Left ventricle myocardium superior (tissue), 1 donor: ENCODE results near the gene MTM1. TPM values are rescaled to one million over a fixed set of nuclear protein-coding genes. Genes with fewer than 3 reads are reported as not detected.

ENCODE experiments used
- ATAC-seq: fragments of 200-7000 bp; cut with Tn5 transposase; one replicate; pipeline ENCODE4 v1.9.1; 2020; ENCODE audit warnings: mild to moderate bottlenecking, moderate library complexity
- DNase-seq: peaks from one replicate; pipeline ENCODE4 v3.0.0-alpha.2; 2020
- intact Hi-C: fragments of 100-400 bp; cut with micrococcal nuclease; formaldehyde crosslinking; loops from one replicate; pipeline ENCODE4 v1.11.0; 2022
- long read RNA-seq: library from polyadenylated mRNA; unstranded; transcript quantifications from one replicate; pipeline ENCODE4 v2.0.0, GENCODE V29; 2021
- total RNA-seq: library from RNA; stranded (reverse); fragmentation: NEBNext Ultra II Directional; extraction: Animal tissue kit (Norgen Biotek cat#: 25700); gene quantifications from one replicate; pipeline ENCODE4 v1.2.1, GENCODE V29; 2021
- donor health status: DM: no; HTN: yes; CAD: no; lungs with severe emphysema.

The MTM1 gene
- 14.6 TPM for total RNA-seq
- long read RNA-seq, transcript MTM1-203 (15 exons, 3,593 nt) = major isoform, 15 of 24 reads
- long read RNA-seq, partial matches to known transcripts = 4 of 24 reads
- long read RNA-seq, other reads (novel, unspliced or antisense) = 5 of 24 reads

DNA sequence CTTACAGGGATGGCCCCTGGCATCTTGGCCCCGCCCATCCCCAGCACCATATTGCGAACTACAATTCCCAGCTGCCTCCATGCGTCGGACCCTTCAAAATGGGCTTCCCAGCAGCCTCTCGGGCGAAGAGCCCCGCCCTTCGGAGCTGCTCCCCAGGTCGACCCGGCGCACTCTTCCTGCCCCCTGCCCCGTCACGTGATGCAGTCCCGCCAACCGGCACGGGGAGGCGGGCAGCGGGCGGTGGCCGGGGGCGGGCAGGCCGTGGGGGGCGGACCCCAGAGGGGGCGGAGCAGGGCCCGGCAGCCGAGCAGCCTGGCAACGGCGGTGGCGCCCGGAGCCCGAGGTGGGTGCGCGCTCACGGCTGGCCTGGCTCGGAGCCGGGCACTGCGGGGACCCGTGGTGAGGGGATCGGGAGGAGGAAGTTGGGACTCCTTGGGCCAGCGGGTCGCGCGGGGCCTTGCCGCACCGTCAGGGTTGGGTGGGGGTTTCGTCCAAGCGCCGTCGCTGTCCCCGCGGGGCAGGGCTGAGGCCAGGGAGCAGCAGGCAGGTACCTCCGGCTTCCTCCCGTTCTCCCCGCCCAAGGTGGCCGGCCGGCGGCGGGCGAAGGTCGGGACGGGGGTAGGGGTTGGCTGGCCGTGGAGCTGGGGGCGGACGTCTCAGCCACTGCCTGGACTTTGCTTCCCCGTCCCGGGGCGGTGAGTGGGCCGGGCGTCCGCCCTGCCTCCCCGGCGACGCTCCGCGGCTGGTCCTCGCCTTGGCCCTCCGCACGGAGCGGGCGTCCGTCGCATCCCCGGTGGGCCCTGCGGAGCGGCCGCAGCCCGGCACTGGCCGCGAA is at the start of gene MTM1:
Gene MTM1 (plus strand): TSS at position 302 of the 835 bp plus-strand sequence. CDS start 23,994 bp downstream, outside the sequence.
- ATAC-seq (peak; percentile 98), DNase-seq (peak; percentile 96)
- intact Hi-C loops = no loop called here

DNA sequence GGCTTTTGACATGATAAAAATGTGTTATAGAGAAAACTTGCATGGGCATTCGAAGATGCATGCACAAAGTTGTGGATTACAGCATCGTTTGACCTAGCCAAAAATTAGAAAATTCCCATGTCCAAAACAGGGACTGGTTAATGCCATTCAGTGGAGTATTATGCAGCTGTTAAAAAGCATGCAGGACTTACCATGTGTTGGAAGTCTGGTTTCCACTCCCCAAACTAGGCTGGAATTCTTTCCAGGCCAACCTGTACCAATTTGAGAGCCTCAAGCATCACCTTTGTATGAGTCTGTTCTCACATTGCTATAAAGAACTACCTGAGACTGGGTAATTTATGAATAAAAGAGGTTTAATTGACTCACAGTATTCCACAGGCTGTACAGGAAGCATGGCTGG is 45.9 kb upstream of the MTM1 start:
- intact Hi-C loops = no loop called here
- DNase-seq = no peak
- no peak for ATAC-seq

DNA sequence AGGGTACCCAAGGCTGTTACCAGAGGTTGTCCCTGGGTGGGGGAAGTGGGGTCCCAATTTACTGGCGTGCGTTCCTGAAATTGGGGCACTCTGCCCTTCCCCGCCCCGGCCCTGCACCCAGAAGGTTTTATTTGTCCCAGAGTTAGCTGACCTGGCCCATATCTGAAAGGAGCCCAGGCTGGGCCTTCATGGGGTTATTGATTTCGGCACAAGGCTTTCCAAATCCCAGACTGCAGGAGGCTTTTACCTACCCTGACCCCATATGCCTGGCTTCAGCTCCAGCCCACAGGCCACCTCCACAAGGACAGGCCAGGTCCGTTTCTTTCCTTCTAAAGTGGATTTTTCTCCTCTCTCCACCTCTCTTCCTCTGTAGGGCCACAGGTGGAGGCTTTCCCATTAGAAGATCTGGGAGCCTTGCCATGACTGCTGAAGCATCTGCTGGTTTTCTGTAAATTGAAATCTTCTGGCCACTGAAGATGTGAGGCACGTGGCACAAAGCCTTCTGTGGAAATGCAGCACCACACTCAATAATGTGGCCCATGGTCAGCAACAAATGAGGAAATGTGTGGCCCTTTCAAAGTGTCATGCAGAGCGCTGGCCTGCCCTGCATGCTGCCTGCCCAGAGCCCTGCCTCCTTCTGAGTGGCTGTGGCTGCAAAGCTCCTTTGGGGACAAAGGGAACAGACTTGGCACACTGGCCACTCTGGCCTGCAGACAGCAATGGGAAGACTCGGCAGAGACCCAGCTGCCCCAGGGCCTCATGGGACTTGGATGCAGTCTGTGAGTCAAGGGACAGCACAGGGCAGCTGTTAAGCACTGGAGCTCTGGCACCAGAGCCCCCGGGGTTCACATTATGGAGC is 43.1 kb upstream of the MTM1 start:
- ATAC-seq = peak; percentile 97
- intact Hi-C loops = no loop called here
- DNase-seq = peak; percentile 70

DNA sequence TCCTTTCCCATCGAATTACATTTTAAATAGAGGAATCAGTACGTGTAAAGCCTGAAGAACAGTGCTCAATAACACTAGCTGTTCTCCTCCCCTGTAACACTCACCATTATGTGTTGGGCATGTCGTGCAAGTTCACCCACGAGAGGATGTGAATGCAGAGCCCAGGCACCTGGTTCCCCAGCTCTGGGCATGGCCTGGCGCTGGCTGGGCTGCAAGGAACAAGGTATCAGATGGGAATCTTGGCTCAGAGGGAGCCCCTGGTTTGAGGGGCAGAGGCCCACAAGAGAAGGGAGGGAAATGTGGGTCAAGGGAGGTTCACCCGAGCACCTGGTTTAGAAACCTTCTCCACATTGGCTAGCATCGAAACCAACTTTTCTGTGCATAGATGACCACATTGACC is 41.7 kb upstream of the MTM1 start:
- ATAC-seq = no peak
- no peak for DNase-seq
- intact Hi-C loops = no loop called here

DNA sequence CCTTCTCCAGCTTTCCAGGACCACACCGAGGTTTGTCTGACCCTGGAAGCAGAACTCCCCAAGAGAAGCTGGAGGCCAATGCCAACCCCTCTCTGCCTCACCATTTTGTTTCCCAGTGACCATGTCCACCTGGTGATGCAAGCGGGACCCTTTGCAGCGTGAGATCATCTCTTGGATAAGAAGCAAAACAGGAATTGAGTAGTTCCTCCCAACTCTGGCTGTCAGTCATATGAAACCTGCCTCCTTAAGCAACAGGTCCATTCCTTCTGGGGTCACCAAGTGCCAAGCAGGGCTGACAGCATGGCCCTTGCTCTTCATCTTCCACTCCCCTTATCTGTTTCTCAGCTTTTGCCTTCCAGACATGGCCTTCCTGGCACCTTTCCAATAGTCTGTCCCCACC is 41.3 kb upstream of the MTM1 start:
- intact Hi-C loops = no loop called here
- DNase-seq (no peak), ATAC-seq (no peak)

DNA sequence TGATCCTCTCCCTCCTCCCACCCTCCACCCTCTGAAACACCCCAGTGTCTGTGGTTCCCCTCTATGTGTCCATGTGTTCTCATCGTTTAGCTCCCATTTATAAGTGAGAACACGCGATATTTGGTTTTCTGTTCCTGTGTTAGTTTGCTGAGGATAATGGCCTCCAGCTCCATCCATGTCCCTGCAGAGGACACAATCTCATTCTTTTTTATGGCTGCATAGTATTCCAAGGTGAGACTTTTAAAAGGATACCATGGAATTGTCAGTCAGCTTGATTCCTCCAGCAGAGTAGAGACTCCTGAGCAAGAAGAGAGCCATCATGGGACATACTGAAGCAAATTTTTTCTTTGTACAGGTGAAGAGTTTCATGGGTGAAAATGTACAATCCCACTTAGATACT is 38.8 kb upstream of the MTM1 start:
- DNase-seq (no peak), ATAC-seq (no peak)
- intact Hi-C loops = no loop called here

DNA sequence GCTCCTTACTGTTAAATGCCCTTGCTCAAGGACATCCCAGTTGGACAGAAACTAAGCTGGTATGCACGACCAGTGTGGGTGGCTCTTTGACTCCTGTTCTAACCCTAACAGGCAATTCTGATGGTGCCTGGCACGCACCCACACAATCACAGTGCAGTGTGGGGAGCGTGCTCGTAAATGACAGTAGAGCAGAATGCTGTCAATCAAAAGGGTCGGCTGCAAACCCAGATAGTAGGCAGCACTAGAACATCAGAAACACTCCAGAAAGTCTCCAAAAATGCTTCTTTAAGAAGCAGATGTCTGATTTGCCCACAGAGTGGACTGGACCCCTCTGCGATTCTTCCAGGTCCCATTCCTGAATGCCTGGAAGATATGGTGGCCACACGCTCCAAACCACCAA is 37.6 kb upstream of the MTM1 start:
- ATAC-seq = no peak
- intact Hi-C loops = no loop called here
- no peak for DNase-seq

DNA sequence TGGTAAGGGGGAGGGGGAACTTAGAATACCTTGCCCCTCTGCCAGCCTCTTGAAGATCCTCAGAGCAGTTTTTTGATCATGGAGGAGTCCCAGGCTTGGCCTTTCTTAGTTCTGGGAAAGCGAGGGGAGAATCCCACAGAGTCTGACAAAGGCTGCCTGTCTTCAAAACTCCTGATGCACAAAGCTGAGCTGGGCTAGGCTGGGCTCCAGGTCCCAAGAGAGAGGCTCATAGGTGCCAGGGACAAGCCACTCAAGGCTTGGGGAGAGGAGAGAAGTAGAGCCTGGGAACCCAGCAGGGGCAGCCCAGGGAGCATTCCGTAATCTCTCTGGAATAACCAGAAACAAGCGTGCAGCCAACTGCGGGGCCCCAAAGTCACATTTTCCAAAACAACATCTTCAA is 37.0 kb upstream of the MTM1 start:
- intact Hi-C loops = no loop called here
- no peak for ATAC-seq
- no peak for DNase-seq

DNA sequence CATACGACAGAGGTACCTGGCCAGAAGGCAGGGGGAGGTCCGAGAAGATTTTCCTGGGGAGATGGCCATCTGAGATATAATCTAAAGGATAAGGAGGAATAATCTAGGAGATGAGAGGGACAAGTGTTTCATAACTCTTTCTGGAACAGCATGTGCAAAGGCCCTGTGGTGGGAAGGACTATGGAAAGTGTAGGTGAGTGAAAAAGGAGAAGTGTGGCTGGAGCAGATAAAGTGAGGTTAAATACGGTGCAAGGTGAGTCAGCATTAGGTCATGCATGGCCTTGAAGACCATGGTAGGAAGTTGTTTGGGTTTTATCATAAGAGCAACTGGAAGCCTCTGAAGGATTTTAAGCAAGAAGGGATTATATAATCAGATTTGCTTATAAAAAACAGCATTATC is 34.6 kb upstream of the MTM1 start:
- intact Hi-C loops = no loop called here
- DNase-seq = no peak
- no peak for ATAC-seq

DNA sequence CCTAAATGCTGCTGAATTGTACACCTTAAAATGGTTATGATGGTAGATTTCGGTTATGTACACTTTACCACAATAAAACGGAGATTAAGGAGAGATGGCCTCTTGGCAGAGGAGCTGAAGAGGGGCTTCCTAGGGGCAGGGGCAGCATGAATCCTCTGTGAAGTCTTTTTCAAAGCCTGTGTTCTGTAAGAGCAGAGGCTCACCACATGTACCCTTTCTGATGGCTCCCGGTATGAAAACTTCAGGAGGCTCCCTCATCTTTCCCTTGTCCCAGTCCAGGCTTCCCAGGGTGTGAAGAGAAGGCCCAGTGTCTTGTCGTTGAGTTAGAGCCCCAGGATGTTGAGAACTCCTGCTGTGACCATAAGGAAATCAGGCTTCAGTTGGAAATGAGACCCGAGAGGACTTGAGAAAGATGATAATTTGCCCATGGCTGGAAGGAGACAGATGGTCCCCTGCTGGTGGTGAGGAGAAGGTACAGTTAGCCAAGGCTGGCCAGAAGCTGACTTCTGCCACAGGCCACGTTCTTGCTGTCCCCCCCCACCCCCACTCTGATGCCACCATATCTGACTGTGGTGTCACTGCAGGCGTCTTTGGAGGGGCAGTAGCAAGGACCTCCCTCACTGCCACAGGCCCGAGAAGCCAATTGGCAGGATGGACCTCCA is 31.8 kb upstream of the MTM1 start:
- DNase-seq (no peak), ATAC-seq (no peak)
- intact Hi-C loops = no loop called here

DNA sequence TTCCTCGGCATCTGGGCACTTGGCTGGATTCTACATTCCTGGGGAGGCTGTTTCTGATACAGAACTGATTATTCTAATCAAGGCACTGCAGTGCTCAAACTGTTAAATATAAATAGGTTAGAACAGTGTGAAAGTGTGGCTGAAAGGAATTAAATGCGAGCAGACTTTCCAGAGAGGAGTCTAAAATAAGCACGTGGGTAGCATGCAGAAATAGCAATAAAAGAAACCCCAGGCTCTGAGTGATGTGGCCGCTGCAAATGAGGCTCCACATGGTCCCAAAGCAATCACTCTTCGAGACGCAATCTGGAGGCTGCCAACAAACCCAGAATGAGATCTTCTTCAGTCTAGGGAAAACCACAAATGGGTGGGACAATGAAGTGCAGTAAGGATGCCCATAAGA is 30.6 kb upstream of the MTM1 start:
- ATAC-seq = no peak
- intact Hi-C loops = no loop called here
- DNase-seq = no peak

DNA sequence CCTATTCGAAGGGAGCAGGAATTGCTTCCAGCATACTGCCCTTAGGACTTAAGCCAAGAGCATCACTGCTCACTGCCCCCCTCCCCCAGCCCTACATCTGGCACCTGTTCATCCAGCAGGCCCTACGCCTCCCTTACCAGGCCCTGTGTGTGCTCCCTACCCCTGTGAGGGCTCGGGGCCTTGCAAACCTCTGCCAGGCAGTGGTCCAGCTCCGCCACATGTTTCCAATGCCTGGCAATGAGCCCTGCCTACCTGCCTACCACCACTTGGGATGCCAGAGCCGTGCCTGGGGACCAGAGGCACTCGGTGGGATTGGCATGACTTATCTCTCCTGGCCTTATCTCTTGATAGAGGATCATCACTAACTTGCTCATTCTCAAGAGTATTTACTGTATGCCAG is 27.5 kb upstream of the MTM1 start:
- intact Hi-C loops = no loop called here
- DNase-seq (no peak), ATAC-seq (no peak)

DNA sequence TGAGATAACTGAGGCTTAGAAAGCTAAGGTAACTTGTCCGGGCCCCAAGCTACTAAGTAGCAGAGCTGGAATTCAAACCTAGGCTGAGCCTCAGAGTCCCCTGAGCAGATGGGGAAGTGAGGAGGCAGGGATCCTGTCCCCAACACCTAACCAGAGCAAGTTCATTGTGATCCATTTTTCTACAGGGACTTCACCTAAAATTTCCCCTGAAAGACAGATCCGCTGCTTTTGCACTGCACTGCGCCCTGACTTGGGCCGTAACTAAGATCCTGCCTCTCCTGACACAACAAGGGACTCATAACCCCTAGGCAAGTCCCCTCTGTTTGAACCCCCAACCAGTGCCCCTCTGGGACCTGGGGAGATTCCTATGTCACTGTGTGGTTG is 25.6 kb upstream of the MTM1 start:
- DNase-seq = no peak
- ATAC-seq = no peak
- intact Hi-C loops = no loop called here

DNA sequence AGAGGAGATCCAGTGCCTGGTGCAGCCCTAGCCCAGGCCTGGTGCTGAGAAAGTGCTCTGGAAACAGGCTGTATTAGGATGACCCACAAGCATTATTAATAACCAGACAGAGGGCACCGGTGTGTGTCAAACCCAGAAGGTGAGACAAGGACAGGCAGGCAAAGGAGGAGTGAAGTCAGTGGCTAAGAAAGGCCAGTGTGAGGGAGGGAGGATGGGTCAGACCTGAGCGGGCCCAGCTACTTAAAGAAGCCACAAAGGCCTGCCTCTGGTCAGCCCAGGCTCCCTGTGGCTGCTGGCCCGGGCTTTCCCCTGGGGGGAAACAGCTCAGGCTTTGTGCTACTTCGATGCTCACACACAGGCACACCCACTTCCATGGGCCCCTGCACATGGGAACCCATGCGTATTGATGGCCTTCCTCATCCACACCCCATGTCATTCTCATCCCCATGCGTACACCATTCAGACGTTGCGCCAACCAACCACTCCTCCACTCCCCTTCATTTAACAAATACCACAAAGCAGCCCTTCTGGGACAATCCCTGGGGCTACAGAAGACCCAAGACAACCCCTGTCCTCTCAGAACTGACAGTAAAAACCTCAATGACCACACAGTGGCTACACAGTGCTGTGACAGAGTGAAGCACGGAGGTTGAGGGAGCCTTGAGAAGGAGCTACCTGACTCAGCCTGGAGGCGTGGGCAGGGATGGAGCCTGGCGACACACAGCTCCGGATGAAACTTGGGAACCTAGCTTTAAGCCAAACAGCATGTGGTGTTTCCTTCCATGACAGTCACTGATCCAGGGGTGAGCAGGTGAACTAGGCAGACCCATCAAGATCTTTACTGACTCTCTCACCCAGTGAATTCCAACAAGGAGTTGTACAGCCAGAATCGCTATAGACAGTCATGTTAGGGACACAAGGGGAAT is 24.9 kb upstream of the MTM1 start:
- intact Hi-C loops = no loop called here
- no peak for ATAC-seq
- DNase-seq = no peak

DNA sequence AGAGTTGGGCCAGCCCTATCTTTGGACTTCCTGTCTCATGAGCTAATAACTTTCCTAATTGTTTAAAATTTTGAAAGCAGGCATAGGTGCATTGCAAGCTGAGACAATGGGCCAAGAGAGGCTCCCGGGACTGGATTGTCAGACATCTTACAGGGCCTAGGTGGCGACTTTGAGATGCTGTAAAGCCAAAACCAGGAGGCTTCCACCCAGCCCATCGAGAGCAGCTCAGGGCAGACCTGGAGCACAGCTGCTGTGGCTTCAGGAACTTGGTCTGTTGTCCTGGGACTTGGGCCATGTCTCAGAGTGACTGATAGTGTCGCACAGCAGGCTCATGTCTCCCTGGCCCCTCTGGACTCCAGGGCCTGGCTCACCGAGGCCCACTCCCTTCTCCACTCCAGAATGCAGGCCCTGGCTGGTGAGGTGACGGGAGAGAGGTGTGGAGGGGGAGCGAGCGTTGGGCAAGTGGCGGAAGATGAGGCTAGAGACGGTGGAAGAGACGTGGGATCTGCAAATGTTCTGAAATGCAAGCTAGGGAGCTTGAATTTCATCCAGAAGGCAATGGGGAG is 24.1 kb upstream of the MTM1 start:
- DNase-seq (no peak), ATAC-seq (no peak)
- intact Hi-C loops = no loop called here

DNA sequence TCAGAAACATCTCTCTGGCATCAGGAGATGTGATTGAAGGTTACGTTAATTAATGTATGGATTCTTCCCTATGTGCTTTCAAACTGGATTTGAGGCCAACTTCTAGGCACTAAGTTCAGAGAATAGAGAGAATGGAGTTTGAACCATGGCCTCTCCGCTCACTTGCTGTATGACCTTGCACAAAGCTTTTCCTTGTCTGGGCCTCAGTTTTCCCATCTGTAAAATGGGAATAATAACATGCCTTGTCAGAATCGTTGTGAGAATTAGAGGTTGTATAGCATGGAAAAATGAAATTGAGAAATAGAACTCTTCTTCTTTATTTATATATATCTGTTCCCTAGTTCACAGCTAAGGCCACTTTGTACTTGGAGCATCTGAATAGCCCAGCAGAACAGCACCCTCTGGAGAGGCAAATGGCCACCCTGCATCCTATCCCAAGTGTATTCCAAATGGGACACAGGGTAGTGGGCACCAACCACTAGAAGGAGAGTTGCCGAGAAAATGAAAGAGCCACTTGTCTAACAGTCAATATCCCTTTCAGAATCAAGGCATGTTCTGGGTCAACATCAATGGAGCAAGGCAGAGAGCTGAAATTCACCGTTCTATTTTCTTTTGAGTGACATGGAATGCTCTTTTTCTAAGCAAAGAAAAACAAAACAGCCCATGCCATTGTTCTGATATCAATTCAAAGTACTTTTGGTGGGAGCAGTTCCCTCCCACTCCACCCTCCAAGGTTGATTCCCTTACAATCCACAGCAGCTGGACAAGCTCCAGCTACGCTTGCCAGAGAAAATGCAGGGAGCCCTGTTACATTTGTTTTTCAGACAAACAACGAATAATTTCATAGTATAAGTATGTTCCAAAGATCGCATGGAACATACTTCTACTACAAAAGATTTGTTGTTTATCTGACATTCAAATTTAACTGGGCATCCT is 23.3 kb upstream of the MTM1 start:
- DNase-seq = no peak
- intact Hi-C loops = no loop called here
- no peak for ATAC-seq

DNA sequence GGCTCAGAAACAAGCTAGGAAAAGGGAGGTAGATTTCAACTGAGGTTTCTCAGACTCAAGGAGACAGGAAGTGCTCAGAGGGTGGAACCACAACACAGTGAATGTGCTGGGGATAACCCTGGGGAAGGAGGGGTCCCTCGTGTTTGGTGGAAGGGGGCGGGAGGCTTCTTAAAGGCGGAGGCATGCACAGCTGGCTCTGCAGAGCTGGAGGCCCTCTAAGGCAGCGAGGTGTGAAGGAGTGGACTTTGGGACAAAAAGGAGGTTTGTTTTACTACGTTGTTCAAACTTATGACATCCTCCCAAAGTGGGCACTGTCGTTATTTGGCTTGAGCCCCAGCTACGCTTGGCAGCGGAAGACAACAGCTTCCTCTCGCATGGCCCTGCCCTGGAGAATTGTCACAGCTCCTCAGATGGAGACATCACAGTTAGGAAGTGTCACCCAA is 21.7 kb upstream of the MTM1 start:
- ATAC-seq = peak; percentile 22
- intact Hi-C loops = no loop called here
- no peak for DNase-seq
